Activated B cell treated with CpG ODN at 0.5 μM for 24 hours (primary cell): ENCODE measurements around the gene ZFHX3. TPM values are rescaled to one million over a fixed set of nuclear protein-coding genes. Genes with fewer than 3 reads are reported as not detected.
"Not testable (repeated sequence)": the region's sequence is repeated elsewhere in the genome, so short reads cannot be mapped to it uniquely, and the experiment has no call there.

Experiments
- ATAC-seq: fragments of 200-7000 bp; cut with Tn5 transposase; one replicate; pipeline ENCODE4 v1.10.0; 2021; ENCODE audit warnings: low read depth, mild to moderate bottlenecking, moderate library complexity
- CTCF ChIA-PET: fragments of 350-600 bp; sonication (Branson Sonifier 250); formaldehyde crosslinking; loops from one replicate; lab custom pipeline; 2021; ENCODE audit warnings: antibody characterized with exemption; lab: Charles Lee
- POLR2A ChIA-PET: fragments of 350-600 bp; sonication (Branson Sonifier 250); formaldehyde crosslinking; loops from one replicate; lab custom pipeline; 2021; ENCODE audit warnings: antibody characterized with exemption; lab: Charles Lee
- DNase-seq: peaks from one replicate; pipeline ENCODE4 v3.0.0; 2022
- H3K27ac Mint-ChIP-seq: one replicate; pipeline ENCODE4 v1.8.0; 2020; ENCODE audit warnings: mixed read lengths
- H3K27me3 Mint-ChIP-seq: one replicate; pipeline ENCODE4 v1.8.0; 2021; ENCODE audit warnings: mixed read lengths
- H3K36me3 Mint-ChIP-seq: one replicate; pipeline ENCODE4 v1.8.0; 2021; ENCODE audit warnings: low read depth, mixed read lengths
- H3K4me1 Mint-ChIP-seq: one replicate; pipeline ENCODE4 v1.8.0; 2021; ENCODE audit warnings: mixed read lengths
- H3K4me3 Mint-ChIP-seq: one replicate; pipeline ENCODE4 v1.8.0; 2020; ENCODE audit warnings: mild to moderate bottlenecking, mixed read lengths
- H3K9me3 Mint-ChIP-seq: one replicate; pipeline ENCODE4 v1.8.0; 2020; ENCODE audit warnings: mixed read lengths
- CTCF ChIP-seq: fragments of 200-600 bp; IDR thresholded peaks from one replicate; pipeline ENCODE4 v1.8.0; 2022; ENCODE audit warnings: antibody characterized with exemption, mild to moderate bottlenecking
- intact Hi-C: fragments of 100-400 bp; cut with micrococcal nuclease; formaldehyde crosslinking; loops from one replicate; pipeline ENCODE4 v1.15.1; 2024
- total RNA-seq: library from RNA; stranded (reverse); gene quantifications from 2 replicates; pipeline ENCODE4 v1.2.3, GENCODE V29; 2022

The ZFHX3 gene
- total RNA-seq, 1 donor from 2014 or later = 9.2 TPM

DNA sequence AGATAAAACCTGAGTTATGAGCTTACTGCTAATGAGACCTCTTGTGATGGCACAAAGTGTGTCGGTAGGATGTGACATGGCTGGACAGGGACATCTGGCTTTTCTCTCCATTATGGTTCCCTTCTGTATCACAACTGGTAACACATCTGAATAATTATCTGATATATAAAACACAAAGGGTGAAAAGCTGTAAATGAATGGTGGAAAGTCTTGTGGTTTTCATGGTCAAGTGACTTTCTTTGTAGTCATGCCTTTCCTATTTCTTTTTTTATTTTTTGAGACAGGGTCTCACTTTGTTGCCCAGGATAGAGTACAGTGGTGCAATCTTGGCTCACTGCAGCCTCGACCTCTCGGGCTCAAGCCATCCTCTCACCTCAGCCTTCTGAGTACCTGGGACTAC lies 35.3 kb upstream of the ZFHX3 start:
- H3K27ac Mint-ChIP-seq = no peak overlapping the region
- H3K36me3 Mint-ChIP-seq = no peaks in the 10 kb centered on the region
- no peaks in the 10 kb centered on the region for H3K9me3 Mint-ChIP-seq
- POLR2A ChIA-PET = no interaction called here
- ATAC-seq = no peak
- no peak overlapping the region for H3K4me3 Mint-ChIP-seq
- H3K4me1 Mint-ChIP-seq = peaks cover 2% of the 10 kb centered on the region
- no peak for DNase-seq
- CTCF ChIA-PET = no interaction called here
- no peak for TF ChIP-seq CTCF
- intact Hi-C loops = no loop called here
- H3K27me3 Mint-ChIP-seq = peaks cover 20% of the 10 kb centered on the region

DNA sequence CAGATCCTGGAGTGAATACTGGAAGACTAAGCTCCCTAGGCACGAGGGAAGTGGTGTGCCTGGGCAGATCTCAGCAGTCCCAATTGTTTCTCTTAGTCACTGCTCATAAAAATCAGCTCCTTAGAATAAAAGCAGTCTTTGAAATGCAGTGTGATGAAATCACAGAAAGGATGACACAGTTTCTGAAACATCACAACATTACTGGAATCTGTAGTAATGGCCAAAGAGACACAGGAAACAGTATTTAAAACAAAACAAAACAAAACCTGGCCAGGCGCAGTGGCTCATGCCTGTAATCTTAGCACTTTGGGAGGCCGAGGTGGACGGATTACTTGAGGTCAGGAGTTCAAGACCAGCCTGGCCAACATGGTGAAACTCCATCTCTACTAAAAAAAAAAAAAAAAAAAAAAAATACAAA lies 34.7 kb upstream of the ZFHX3 start:
- H3K4me3 Mint-ChIP-seq, ATAC-seq, DNase-seq, CTCF ChIA-PET, H3K27ac Mint-ChIP-seq, H3K36me3 Mint-ChIP-seq, H3K4me1 Mint-ChIP-seq, H3K9me3 Mint-ChIP-seq, intact Hi-C loops: not testable (repeated sequence)
- peaks cover 20% of the 10 kb centered on the region for H3K27me3 Mint-ChIP-seq
- POLR2A ChIA-PET = interaction anchor here (0.6 kb wide), 1 partner anchor 19 kb away, joined by 4 read pairs; no protein-coding TSS in a partner anchor

- Mint-ChIP-seq H3K36me3 (no peaks in the 10 kb centered on the region), H3K27me3 (peaks cover 18% of the 10 kb centered on the region), H3K4me1 (peaks cover under 1% of the 10 kb centered on the region), H3K27ac (no peak overlapping the region), H3K4me3 (no peak overlapping the region), H3K9me3 (no peaks in the 10 kb centered on the region)
- ATAC-seq (no peak), DNase-seq (no peak)
- TF ChIP-seq CTCF = no peak
- ChIA-PET CTCF (no interaction called here), POLR2A (interaction anchor here (0.7 kb wide), 1 partner anchor 45 kb away, joined by 6 read pairs; no protein-coding TSS in a partner anchor)
- intact Hi-C loops = no loop called here
Observed at GRCh38 chr16:73080931-73081330, 33.0 kb upstream of the ZFHX3 start.

DNA sequence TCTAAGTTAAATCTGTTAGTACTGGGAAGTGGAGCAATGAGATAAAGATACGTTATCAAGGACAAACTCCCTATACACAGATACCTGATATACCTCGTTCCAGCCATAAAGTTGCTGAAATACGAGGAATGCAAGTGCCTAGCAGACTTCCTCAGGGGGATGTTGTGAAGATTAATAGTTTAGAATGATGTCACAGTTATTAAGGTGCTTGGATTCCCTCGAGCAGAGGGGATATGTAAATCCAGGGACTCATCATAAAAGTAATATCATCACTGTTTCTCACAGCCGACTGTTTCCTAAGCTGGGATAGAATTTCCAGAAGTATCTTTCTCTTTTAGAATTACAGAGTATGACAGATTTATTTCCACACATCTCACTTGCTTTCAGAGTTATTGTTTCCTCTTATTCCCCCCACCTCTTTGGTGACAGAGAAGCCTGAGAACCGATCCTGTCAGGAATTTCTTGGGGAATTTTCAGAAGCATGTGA lies 28.4 kb upstream of the ZFHX3 start:
- no peak for TF ChIP-seq CTCF
- CTCF ChIA-PET = no interaction called here
- Mint-ChIP-seq H3K36me3 (no peaks in the 10 kb centered on the region), H3K27ac (no peak overlapping the region), H3K4me3 (no peak overlapping the region), H3K4me1 (peaks cover under 1% of the 10 kb centered on the region), H3K27me3 (peaks cover 20% of the 10 kb centered on the region), H3K9me3 (no peaks in the 10 kb centered on the region)
- intact Hi-C loops = no loop called here
- ATAC-seq = no peak
- POLR2A ChIA-PET = no interaction called here
- no peak for DNase-seq

DNA sequence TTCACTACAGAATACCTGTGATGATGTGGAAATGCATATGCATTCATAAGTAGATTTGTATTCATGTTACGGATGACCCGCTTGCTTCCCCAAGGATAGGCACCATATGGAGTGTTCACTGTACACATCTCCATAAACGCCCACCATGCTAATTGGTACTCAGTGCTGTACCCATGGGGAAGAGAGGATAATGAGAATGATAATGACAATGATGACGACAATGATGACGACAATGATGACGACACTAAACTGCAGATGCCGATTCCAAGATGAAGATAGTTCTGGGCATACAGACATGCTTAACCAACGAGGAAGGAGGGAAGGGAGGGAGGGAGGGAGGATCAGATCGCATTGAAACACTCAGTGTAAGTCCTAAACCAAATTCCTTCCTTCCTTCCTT lies 26.5 kb upstream of the ZFHX3 start:
- Mint-ChIP-seq H3K4me1 (peaks cover 10% of the 10 kb centered on the region), H3K36me3 (no peaks in the 10 kb centered on the region), H3K27me3 (peaks cover 27% of the 10 kb centered on the region), H3K27ac (no peak overlapping the region), H3K4me3 (no peak overlapping the region), H3K9me3 (no peaks in the 10 kb centered on the region)
- intact Hi-C loops = no loop called here
- TF ChIP-seq CTCF = no peak
- POLR2A ChIA-PET = no interaction called here
- CTCF ChIA-PET = no interaction called here
- ATAC-seq (no peak), DNase-seq (no peak)

GRCh38 chr16:73072051-73072450 lies 24.1 kb upstream of the ZFHX3 start:
- H3K4me1 Mint-ChIP-seq = peaks cover 10% of the 10 kb centered on the region
- CTCF ChIA-PET, ATAC-seq, POLR2A ChIA-PET, H3K9me3 Mint-ChIP-seq, H3K36me3 Mint-ChIP-seq, H3K27ac Mint-ChIP-seq, H3K4me3 Mint-ChIP-seq, DNase-seq, intact Hi-C loops: not testable (repeated sequence)
- H3K27me3 Mint-ChIP-seq = peaks cover 48% of the 10 kb centered on the region
